Measurements from ENCODE around the gene FANCI.

- TF ChIP-seq GATA3 (IDR thresholded peaks at IDR 0.05; ENCODE audit: low read depth, low read length) (no peak), GATA2 (IDR thresholded peaks at IDR 0.05; ENCODE audit: low read depth, low read length) (no peak)
Observed at GRCh38 chr15:89323825-89324224, 80.0 kb downstream of the FANCI start.
